HepG2 (cell line): Measurements from ENCODE around the gene FAHD1. TPM values are rescaled to one million over a fixed set of nuclear protein-coding genes. Genes with fewer than 3 reads are reported as not detected.

Experiments used
- ATAC-seq: fragments of 200-7000 bp; cut with Tn5 transposase; 3 replicates; pipeline ENCODE4 v1.9.1; 2020; ENCODE audit warnings: mild to moderate bottlenecking, moderate library complexity
- BruUV-seq: library from RNA; stranded (reverse); fragments of 400-500 nt; replicated peaks from 2 replicates; lab custom pipeline; 2021; lab: Mats Ljungman, UMichigan
- CTCF ChIA-PET: fragments of 300-600 bp; formaldehyde crosslinking; extraction: SDS; loops from one replicate; lab custom pipeline; 2021; ENCODE audit warnings: low total read pairs, inconsistent platforms, low intra/inter-chr PET ratio; lab: Yijun Ruan, JAX
- POLR2A ChIA-PET: fragments of 350-600 bp; sonication (Branson Sonifier 250); formaldehyde crosslinking; loops from one replicate; lab custom pipeline; 2020; ENCODE audit warnings: antibody characterized with exemption, inconsistent platforms; lab: Yijun Ruan, JAX
- DNase-seq: peaks from one replicate; pipeline ENCODE4 v3.0.0-alpha.2; 2015; ENCODE audit warnings: low spot score
- FAIRE-seq: peaks from 3 replicates; lab custom pipeline; 2011; peaks lifted over from hg19 to GRCh38; lab: Jason Lieb, UNC
- H2AFZ ChIP-seq: one replicate; pipeline ENCODE4 v1.6.1; 2011; ENCODE audit warnings: low read length, inconsistent platforms
- H3K27ac ChIP-seq: fragments of 300-600 bp; 3 replicates; pipeline ENCODE4 v1.8.0; 2011; ENCODE audit warnings: mixed run types, mild to moderate bottlenecking, mixed read lengths, low read length, inconsistent platforms; ENCODE audit not compliant: insufficient read depth; ENCODE audit errors: extremely low read length
- H3K27me3 ChIP-seq, 2 experiments: fragments of 200-600 bp in 1 of 2; 2 replicates in 1 of 2; 3 replicates in 1 of 2; pipeline versions ENCODE4 v1.6.0 to v1.8.0; 2011; ENCODE audit warnings: low read length in 2 of 2, mild to moderate bottlenecking in 2 of 2, moderate library complexity in 2 of 2, inconsistent platforms in 1 of 2; ENCODE audit not compliant: insufficient read depth in 2 of 2, control insufficient read depth in 1 of 2
- H3K36me3 ChIP-seq, 2 experiments: fragments of 200-600 bp in 1 of 2; replicated peaks in 1 of 2; 2 replicates in 1 of 2; 3 replicates in 1 of 2; pipeline versions ENCODE4 v1.5.1 to v1.8.0; 2011; ENCODE audit warnings: low read length in 2 of 2, inconsistent platforms in 1 of 2; ENCODE audit not compliant: insufficient read depth in 2 of 2, control insufficient read depth in 1 of 2
- H3K4me1 ChIP-seq: 2 replicates; pipeline ENCODE4 v1.5.1; 2012; ENCODE audit warnings: low read length, inconsistent platforms; ENCODE audit not compliant: insufficient read depth
- H3K4me2 ChIP-seq: 2 replicates; pipeline ENCODE4 v1.6.0; 2011; ENCODE audit warnings: low read depth, low read length, inconsistent platforms
- H3K4me3 ChIP-seq, 3 experiments: fragments of 200-600 bp in 1 of 3; sonication (generic), shearing (Covaris generic) in 1 of 3; replicated peaks in 1 of 3; 2 replicates each; pipeline ENCODE4 v1.5.1; 2011 to 2016; ENCODE audit warnings: low read length in 3 of 3, inconsistent platforms in 2 of 3, low read depth in 2 of 3, mild to moderate bottlenecking in 2 of 3, control low read depth in 1 of 3, mixed read lengths in 1 of 3; ENCODE audit not compliant: insufficient read depth in 1 of 3
- H3K79me2 ChIP-seq: one replicate; pipeline ENCODE4 v1.6.1; 2011; ENCODE audit warnings: low read length, inconsistent platforms; ENCODE audit not compliant: insufficient read depth
- H3K9ac ChIP-seq: 2 replicates; pipeline ENCODE4 v1.6.0; 2011; ENCODE audit warnings: mild to moderate bottlenecking, low read depth, low read length, inconsistent platforms; ENCODE audit not compliant: insufficient read depth
- H3K9me3 ChIP-seq: 2 replicates; pipeline ENCODE4 v1.5.1; 2012; ENCODE audit warnings: mild to moderate bottlenecking, low read length
- H4K20me1 ChIP-seq: 2 replicates; pipeline ENCODE4 v1.6.0; 2011; ENCODE audit warnings: inconsistent platforms, mild to moderate bottlenecking, low read length, moderate library complexity; ENCODE audit not compliant: insufficient read depth
- AKAP8 ChIP-seq: sonication (generic); formaldehyde crosslinking; IDR thresholded peaks from 2 replicates; pipeline ENCODE4 v1.5.1; 2020; ENCODE audit warnings: mild to moderate bottlenecking, missing genetic modification reagents
- FOXO1 ChIP-seq: sonication (generic); formaldehyde crosslinking; IDR thresholded peaks from 2 replicates; pipeline ENCODE4 v1.4.0; 2020; ENCODE audit warnings: missing genetic modification reagents
- NAIF1 ChIP-seq: sonication (generic); formaldehyde crosslinking; IDR thresholded peaks from 2 replicates; pipeline ENCODE4 v1.5.0; 2020; ENCODE audit warnings: mild to moderate bottlenecking, missing genetic modification reagents, borderline replicate concordance
- RBFOX2 ChIP-seq: fragments of 200-400 bp; formaldehyde crosslinking; IDR thresholded peaks from 2 replicates; pipeline ENCODE4 v1.6.1; 2017; ENCODE audit warnings: low read depth, mild to moderate bottlenecking, low read length
- WGBS: methylation state at CpG from one replicate; pipeline ENCODE4 v1.1.6; 2017; ENCODE audit warnings: low lambda C conversion rate; 5-methylcytosine and 5-hydroxymethylcytosine counted together
- in situ Hi-C: cut with HindIII; loops from 2 replicates; pipeline ENCODE4 v1.10.0; 2017; ENCODE audit warnings: low pct_unique_long_range_greater_than_20kb; ENCODE audit not compliant: extremely low pct_ligation_motif_present
- intact Hi-C: fragments of 100-400 bp; cut with micrococcal nuclease; formaldehyde crosslinking; loops from one replicate; pipeline ENCODE4 v1.10.0; 2022; ENCODE audit not compliant: unreplicated experiment
- polyA plus RNA-seq, 8 experiments: library from polyadenylated mRNA; depleted of rRNA in 3 of 8; stranded (reverse) in 7 of 8; unstranded in 1 of 8; fragments of >200 nt; fragmentation: Illumina TruSeq in 4 of 8; extraction: Trizol in 4 of 8; gene quantifications; 2 replicates each; pipeline versions ENCODE4 v1.2.1 to v1.2.3, GENCODE V29; 2011 to 2016; ENCODE audit warnings: low read depth in 4 of 8, missing spikeins in 1 of 8, mixed read lengths in 1 of 8; ENCODE audit not compliant: insufficient read depth in 1 of 8
- total RNA-seq, 5 experiments: library from RNA; depleted of rRNA; stranded (reverse); fragments of >200 nt; fragmentation: Illumina TruSeq; extraction: Trizol; gene quantifications; 2 replicates each; pipeline ENCODE4 v1.2.3, GENCODE V29; 2016; ENCODE audit warnings: low read depth in 1 of 5

FAHD1 gene
- total and polyA plus RNA-seq, 2 of the 13 experiments (the other 11 are each of a cell fraction or from before 2014, with no cell fraction given) = 39.0 to 45.3 TPM

DNA sequence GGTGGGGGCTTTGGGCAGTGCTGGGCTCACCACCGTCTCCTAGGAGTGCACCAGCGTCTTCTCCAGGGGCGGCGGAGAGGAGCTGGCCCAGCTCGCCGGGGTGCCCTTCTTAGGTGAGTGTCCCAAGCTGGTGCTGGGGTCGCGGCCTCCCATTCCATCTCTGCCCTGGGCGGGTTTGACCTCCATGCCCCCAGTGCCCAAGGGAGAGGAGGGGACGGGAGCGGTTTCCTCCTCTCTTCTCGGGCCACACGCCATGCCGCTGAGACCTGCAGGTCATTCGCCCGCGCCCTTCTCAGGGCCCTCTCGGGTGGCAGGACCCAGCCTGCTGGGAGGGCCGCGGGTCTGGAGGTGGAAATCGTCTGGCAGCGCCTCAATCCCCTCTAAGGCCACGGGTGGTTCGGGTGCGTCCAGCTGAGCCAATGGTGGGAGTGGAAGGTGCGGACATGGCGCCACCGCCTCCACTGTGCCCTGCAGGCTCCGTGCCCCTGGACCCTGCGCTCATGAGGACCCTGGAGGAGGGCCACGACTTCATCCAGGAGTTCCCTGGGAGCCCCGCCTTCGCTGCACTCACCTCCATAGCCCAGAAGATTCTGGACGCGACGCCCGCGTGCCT lies 38.8 kb upstream of the FAHD1 start:
- 96% methylated on average over 14 of the region's 38 CpGs for WGBS
- DNase-seq (no peak), ATAC-seq (no peak), FAIRE-seq (no peak)
- peaks cover 4 to 7% of the 10 kb centered on the region in 2 experiments; a peak in 3 of 5 replicates for H3K36me3 ChIP-seq
- peaks cover 11% of the 10 kb centered on the region for H3K4me1 ChIP-seq
- in situ Hi-C loops = no loop called here
- no peak overlapping the region for H2AFZ ChIP-seq
- peaks cover 4% of the 10 kb centered on the region; the same call in 1 of the 2 replicates for H4K20me1 ChIP-seq
- ChIA-PET POLR2A (no interaction called here), CTCF (no interaction called here)
- intact Hi-C loops = no loop called here
- TF ChIP-seq RBFOX2 (peak; percentile 38; the same call in 1 of the 2 replicates), AKAP8 (CRISPR knock-in tag) (no peak), NAIF1 (CRISPR knock-in tag) (no peak)
- no peak overlapping the region for H3K4me3 ChIP-seq
- no peak overlapping the region for H3K27ac ChIP-seq
- BruUV-seq = no TSS peak
- no peaks in the 10 kb centered on the region for H3K9me3 ChIP-seq
- peaks cover 0 to 2% of the 10 kb centered on the region in 2 experiments; a peak in 1 of 5 replicates for H3K27me3 ChIP-seq
- H3K9ac ChIP-seq = no peak overlapping the region
- H3K4me2 ChIP-seq = no peak overlapping the region
- H3K79me2 ChIP-seq = peaks cover 25% of the 10 kb centered on the region

DNA sequence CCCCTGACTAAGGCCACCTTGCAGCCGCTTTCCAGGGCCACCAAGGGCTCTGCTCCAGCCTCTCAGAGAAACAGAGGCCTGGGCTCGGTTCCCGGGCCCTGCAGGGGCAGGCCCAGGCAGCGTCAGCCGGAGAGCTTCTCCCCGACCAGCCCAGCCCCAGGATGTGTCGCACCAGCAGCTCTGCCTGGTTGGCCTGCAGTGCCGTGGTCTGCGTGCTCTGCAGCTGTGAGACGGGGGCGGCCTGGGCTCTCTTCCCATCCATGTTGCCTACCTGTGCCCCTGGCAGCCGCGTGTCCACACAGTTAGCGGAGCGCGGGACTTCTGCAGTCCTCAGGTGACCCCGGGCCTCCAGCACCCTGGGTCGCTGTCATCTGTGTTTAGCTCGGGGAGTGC lies 38.3 kb upstream of the FAHD1 start:
- H3K9ac ChIP-seq = no peak overlapping the region
- H3K27me3 ChIP-seq = no peaks in the 10 kb centered on the region
- 0 out of 2 replicates have a peak, but pooled peaks have one; percentile 24 for TF ChIP-seq RBFOX2
- TF ChIP-seq FOXO1 (CRISPR knock-in tag) = no peak
- TF ChIP-seq, all 625 proteins: peak for 1
- DNase-seq = no peak
- no peak overlapping the region for H3K4me3 ChIP-seq
- H2AFZ ChIP-seq = no peak overlapping the region
- CTCF ChIA-PET = no interaction called here
- no TSS peak for BruUV-seq
- no peaks in the 10 kb centered on the region for H3K9me3 ChIP-seq
- WGBS = 91% methylated on average over 14 of the region's 19 CpGs
- no peak for FAIRE-seq
- in situ Hi-C loops = no loop called here
- no peak overlapping the region for H3K4me2 ChIP-seq
- peaks cover 16% of the 10 kb centered on the region for H3K4me1 ChIP-seq
- POLR2A ChIA-PET = no interaction called here
- H3K27ac ChIP-seq = no peak overlapping the region
- H3K79me2 ChIP-seq = peaks cover 21% of the 10 kb centered on the region
- peaks cover 4% of the 10 kb centered on the region; the same call in 1 of the 2 replicates for H4K20me1 ChIP-seq
- ATAC-seq = no peak
- peaks cover 4 to 7% of the 10 kb centered on the region in 2 experiments; a peak in 3 of 5 replicates for H3K36me3 ChIP-seq
- intact Hi-C loops = no loop called here
